NCI-H187 treated with DMSO at 0.1 percent for 48 hours (cell line): ENCODE results near the gene EVC.
"Not testable (repeated sequence)": the region's sequence is repeated elsewhere in the genome, so short reads cannot be mapped to it uniquely, and the experiment has no call there.

Source experiments
- DNase-seq: peaks from one replicate; lab custom pipeline; 2025; lab: John Stamatoyannopoulos, UW

Gene EVC

DNA sequence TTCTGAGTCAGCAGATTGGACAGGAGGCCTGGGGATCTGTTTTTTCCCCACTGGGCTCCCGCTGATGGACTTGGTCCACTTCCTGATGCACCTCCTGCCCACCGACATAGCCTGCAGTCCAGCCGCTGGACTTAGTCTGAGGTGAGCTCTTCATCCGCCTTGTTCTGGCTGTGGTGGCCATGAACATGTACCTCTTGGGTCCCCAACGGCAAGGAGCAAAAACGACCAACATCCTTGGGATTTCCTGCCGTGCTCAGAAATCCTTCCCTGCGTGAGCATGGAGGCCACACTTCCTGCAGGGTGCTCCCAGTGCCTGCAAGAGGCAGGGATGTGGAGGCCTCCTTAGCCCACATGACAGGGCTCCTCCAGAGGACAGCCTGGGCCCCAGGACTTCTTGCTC lies 105.1 kb downstream of the EVC start:
- DNase-seq: no peak

- no peak for DNase-seq
Observed at GRCh38 chr4:5816851-5817375, 105.9 kb downstream of the EVC start.

DNA sequence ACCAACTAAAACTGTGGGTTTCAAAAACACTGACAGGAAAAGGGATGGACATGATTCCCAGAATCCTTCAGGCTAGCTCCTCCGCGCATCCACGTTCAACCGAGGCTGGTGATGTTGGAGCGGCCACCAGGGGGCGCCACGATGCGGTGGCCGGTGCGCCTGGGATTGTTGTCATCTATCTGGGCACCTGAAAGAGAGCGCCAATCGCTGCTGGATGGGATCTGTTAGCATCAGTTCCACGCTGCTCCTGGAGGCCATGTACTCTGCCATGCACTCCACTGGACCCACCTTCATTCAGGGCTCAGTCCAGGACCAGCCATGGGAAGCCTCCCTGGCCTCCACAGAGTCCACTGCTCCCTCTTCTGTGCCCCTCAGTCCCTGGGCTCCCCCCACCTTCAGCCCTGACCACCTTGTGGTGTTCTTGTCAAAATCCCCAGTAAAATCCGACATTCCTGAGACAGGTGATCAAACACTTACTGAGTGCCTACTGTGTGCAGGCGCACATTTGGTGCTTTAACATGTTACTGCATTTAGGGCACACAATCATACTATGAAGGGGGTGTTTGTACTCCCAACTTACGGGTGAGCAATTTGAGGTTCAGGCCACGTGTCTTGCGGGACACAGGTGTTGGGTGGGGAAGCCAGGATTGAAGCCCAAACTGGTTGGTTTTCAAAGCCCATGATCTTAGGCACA lies 110.8 kb downstream of the EVC start:
- DNase-seq: no peak

DNA sequence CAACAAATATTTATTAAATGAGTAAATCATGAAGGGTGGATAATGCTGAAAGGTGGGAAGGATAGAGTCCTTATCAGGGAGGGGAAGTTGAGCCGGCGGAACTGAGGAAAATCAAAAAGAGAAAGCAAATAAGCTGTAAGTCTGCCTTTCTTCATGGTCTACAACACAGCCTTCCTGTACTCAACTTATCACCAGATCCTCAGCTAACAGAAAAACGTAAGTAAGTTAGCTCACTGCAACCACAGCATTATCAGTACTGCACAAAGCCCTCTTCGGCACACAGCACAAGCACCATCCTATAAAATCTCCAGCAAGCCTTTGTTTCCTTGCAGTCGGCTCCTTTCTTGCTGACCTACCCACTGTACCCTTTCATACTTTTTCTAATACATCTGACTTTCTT lies 111.6 kb downstream of the EVC start:
- no peak for DNase-seq

GRCh38 chr4:5823542-5824211 lies 112.7 kb downstream of the EVC start:
- no peak for DNase-seq

- no peak for DNase-seq
Observed at GRCh38 chr4:5824227-5824626, 113.2 kb downstream of the EVC start.

DNA sequence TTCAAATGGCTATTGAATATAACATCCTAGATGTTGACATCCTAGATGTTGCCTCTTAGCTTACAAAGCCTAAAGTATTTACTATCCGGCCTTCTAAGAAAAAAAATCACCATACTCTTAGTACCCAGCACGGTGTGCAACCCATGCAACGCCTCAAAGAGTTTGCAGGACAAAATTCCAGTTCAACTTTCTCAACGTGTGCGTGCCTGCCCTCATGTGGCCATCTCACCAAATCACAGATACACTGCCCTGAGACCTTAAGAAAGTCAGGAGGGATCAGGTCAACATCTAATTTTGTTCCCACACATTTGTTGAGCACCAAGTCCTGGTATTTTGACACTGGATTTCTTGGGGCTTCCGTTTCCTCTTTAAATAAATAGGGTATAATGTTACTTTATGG lies 113.6 kb downstream of the EVC start:
- DNase-seq: no peak

GRCh38 chr4:5825321-5826041 lies 114.5 kb downstream of the EVC start:
- DNase-seq: no peak

DNA sequence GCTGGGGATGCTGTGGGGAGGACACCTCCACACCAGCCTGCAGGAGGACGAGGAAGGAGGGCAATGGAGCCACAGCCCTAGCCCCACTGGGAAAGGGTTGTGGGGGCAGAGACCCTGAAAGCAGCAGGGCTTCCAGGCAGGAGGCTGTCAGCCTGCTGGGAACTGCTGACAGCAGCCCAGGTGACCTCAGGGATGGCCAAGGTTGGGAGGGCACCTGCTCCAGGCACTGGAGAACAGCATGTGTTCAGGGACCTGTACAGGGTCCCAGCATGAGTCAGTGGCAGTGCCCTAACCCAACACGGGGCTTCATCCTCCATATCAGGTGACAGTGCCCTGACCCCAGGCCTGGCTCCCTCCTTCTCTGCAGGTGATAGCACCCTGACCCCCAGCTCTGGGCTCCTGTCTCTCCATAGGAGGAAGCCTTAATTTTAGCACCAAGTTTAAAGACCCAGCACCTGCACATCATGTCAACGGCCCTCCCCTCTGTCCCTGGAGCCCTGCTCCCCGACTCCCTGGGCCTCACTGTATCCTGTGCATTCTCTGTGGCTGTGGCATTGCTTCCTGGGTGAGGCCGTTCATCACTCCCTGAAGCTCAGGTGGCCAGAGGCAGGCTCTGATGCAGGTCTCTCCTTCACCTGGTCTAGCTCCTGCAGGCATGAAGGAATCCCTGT lies 115.6 kb downstream of the EVC start:
- no peak for DNase-seq

GRCh38 chr4:5827108-5828004 lies 116.4 kb downstream of the EVC start:
- no peak for DNase-seq

DNA sequence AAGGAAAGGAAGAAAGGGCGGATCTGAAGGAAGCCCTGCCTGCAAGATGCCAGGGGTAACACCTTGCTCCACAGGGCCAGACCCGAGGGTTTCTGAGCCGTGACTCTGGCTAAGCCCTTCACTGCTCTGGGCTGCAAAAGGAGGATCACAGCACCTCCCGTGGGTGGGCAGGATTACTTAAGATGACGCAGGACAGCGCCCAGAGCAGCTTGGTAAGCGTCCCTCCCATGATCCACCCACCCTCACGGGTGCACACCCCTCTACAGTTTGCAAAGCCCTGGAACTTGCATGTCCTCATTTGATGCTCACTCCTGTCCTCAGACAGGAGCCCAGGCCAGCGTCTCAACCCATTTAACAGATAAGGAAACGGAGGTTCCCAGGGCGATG lies 117.0 kb downstream of the EVC start:
- no peak for DNase-seq

DNA sequence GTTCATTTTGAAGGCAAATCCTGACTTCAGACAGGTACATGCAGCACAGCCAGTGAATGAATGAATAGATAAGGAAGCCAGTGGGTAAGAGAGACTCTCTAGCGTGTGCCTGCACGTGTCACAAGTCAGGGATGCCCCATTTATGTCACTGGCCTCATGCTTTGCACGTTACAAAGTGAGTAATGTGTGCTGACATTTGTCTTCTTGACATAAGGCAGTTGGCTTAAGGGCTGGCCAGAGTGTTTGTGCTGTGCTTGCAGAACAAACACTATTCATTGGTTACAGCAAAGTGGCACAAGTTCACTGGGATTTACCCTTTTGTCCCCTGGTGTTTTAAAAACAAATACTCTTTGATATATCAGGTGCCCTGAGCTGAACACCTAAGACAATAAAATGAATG lies 125.9 kb downstream of the EVC start:
- DNase-seq: no peak

DNA sequence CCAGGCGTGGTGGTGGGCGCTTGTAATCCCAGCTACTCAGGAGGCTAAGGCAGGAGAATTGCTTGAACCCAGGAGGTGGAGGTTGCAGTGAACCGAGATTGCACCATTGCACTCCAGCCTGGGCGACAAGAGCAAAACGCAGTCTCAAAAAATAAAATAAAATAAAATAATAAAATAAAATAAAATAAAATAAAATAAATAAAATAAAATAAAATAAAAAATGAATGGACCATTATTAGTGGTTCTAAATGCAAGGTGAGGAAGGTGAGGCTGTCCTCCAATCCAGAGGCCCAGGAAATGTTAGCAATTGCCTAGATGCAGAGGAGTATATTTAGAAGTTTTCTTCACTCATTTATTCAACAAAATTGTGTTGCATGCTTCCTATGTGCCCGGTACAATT lies 126.5 kb downstream of the EVC start:
- not testable (repeated sequence) for DNase-seq

- DNase-seq: no peak
Observed at GRCh38 chr4:5839332-5839731, 128.3 kb downstream of the EVC start.

- DNase-seq: no peak
Observed at GRCh38 chr4:5839751-5840674, 129.0 kb downstream of the EVC start.

DNA sequence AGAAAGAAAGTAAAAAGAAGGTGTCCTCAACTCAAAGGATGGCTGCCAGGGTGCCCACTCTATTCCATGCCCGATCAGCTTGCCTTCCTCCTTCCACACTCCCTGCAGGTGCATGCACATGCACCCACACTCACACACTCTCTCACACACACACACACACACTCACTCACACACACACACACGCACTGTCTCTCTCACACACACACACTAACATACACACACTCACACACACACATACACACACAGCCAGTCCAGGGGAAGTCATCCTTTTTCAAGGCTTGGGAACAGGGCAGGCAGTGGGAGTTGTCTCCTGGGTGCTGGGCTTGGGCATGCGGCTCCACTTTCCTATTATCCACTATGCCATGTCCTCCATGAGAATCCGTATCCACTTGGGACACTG lies 131.5 kb downstream of the EVC start:
- DNase-seq: no peak

DNA sequence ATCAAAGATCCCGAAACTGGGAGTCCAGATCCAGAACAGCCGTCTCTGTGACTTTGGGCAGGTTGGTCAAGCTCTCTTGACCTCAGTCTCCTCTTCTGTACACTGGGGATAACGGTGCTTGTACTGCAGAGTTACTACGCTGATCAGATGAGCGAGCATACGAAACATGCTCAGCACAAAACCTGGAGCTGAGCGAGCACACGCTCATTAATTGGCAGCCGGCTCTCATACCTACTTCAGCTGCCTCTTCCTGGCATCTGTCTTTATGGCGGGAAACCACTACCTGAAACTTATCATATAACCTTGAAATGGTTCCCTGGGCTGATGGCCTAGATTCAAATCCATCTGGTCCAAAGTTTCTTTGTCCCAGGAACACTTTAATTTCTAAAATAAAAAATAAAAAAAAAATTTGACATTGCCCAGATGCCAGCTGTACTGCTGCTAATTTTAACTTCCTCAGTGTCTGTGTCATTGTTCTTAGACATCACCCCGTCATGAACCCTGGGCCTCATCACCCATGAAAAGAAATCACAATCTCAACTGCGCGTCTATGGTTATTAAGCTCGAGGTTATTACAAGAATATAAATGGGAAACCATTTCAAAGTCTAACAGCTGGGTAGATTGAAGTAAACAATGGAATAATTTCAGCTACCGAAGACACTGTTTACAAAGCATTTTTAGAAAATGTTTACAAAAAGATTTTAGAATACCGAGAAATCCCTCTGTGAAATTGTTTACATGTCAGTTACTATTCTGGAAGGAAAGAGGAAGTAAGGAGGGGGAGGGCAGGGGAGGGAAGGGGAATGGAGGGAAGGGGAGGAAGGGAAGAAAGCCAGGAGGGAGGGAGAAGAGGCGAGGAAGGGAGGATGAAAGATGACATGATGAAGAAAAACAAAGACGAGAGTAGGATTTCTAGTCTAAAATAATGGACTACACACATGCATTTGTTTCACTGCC lies 132.9 kb downstream of the EVC start:
- DNase-seq: no peak

- DNase-seq: no peak
Observed at GRCh38 chr4:5845035-5845905, 134.3 kb downstream of the EVC start.
